Osteoblast (primary cell): ENCODE measurements around the gene FBXL17. TPM values are rescaled to one million over a fixed set of nuclear protein-coding genes. Genes with fewer than 3 reads are reported as not detected.

ENCODE experiments used
- DNase-seq: peaks from one replicate; pipeline ENCODE4 v3.0.0; 2011; ENCODE audit warnings: low spot score, mixed read lengths; ENCODE audit not compliant: insufficient read length; ENCODE audit errors: missing footprints
- H2AFZ ChIP-seq: 2 replicates; pipeline ENCODE4 v1.6.0; 2011; ENCODE audit warnings: mild to moderate bottlenecking, low read length
- H3K27ac ChIP-seq: 2 replicates; pipeline ENCODE4 v1.5.1; 2011; ENCODE audit warnings: mild to moderate bottlenecking, low read depth, low read length, moderate library complexity
- H3K27me3 ChIP-seq: 2 replicates; pipeline ENCODE4 v1.6.0; 2012; ENCODE audit warnings: mild to moderate bottlenecking, control low read depth, inconsistent platforms, low read length, moderate library complexity; ENCODE audit not compliant: insufficient read depth
- H3K36me3 ChIP-seq: 2 replicates; pipeline ENCODE4 v1.5.1; 2011; ENCODE audit warnings: mild to moderate bottlenecking, low read length, control low read depth, moderate library complexity; ENCODE audit not compliant: insufficient read depth
- H3K4me1 ChIP-seq: 2 replicates; pipeline ENCODE4 v1.5.1; 2011; ENCODE audit warnings: mild to moderate bottlenecking, low read length, control low read depth, moderate library complexity; ENCODE audit not compliant: insufficient read depth
- H3K4me2 ChIP-seq: 2 replicates; pipeline ENCODE4 v1.6.0; 2011; ENCODE audit warnings: mild to moderate bottlenecking, low read length; ENCODE audit not compliant: insufficient read depth
- H3K4me3 ChIP-seq: fragments of 200-600 bp; sonication (generic); 3 replicates; pipeline ENCODE4 v1.5.1; 2012; ENCODE audit warnings: mild to moderate bottlenecking, low read length, inconsistent platforms; ENCODE audit not compliant: insufficient read depth
- H3K79me2 ChIP-seq: 2 replicates; pipeline ENCODE4 v1.6.0; 2012; ENCODE audit warnings: mild to moderate bottlenecking, low read length, control low read depth, inconsistent platforms; ENCODE audit not compliant: insufficient read depth
- H3K9me3 ChIP-seq: 2 replicates; pipeline ENCODE4 v1.5.1; 2011; ENCODE audit warnings: low read depth, low read length, control low read depth
- H4K20me1 ChIP-seq: 2 replicates; pipeline ENCODE4 v1.6.0; 2012; ENCODE audit warnings: mild to moderate bottlenecking, low read length, control low read depth; ENCODE audit not compliant: insufficient read depth
- CTCF ChIP-seq: IDR thresholded peaks from 2 replicates; pipeline ENCODE4 v1.5.1; 2011; ENCODE audit warnings: mild to moderate bottlenecking, low read depth, low read length, moderate library complexity; ENCODE audit errors: extremely low read depth
- total RNA-seq: library from RNA; depleted of rRNA; stranded (reverse); fragments of >200 nt; gene quantifications from 2 replicates; pipeline ENCODE4 v1.2.3, GENCODE V29; 2012

The FBXL17 gene
- total RNA-seq, 1 donor, result 19.5 TPM

- no peaks in the 10 kb centered on the region for H3K36me3 ChIP-seq
- no peak overlapping the region for H3K4me3 ChIP-seq
- no peaks in the 10 kb centered on the region for H3K4me1 ChIP-seq
- H3K9me3 ChIP-seq, result no peaks in the 10 kb centered on the region
- H3K27ac ChIP-seq, result no peak overlapping the region
- H2AFZ ChIP-seq, result no peak overlapping the region
- no peak for DNase-seq
- H3K79me2 ChIP-seq, result no peaks in the 10 kb centered on the region
- no peak overlapping the region for H3K4me2 ChIP-seq
- no peaks in the 10 kb centered on the region for H4K20me1 ChIP-seq
- no peak for TF ChIP-seq CTCF
- H3K27me3 ChIP-seq, result no peaks in the 10 kb centered on the region
Observed at GRCh38 chr5:108271127-108271526, 110.8 kb downstream of the FBXL17 start.

GRCh38 chr5:108266242-108266641 lies 115.7 kb downstream of the FBXL17 start:
- H3K36me3 ChIP-seq, result no peaks in the 10 kb centered on the region
- no peak overlapping the region for H2AFZ ChIP-seq
- no peak overlapping the region for H3K4me2 ChIP-seq
- no peak for TF ChIP-seq CTCF
- no peaks in the 10 kb centered on the region for H3K9me3 ChIP-seq
- no peaks in the 10 kb centered on the region for H3K27me3 ChIP-seq
- H3K4me3 ChIP-seq, result no peak overlapping the region
- H3K4me1 ChIP-seq, result no peaks in the 10 kb centered on the region
- no peak overlapping the region for H3K27ac ChIP-seq
- no peaks in the 10 kb centered on the region for H3K79me2 ChIP-seq
- no peaks in the 10 kb centered on the region for H4K20me1 ChIP-seq
- DNase-seq, result no peak

DNA sequence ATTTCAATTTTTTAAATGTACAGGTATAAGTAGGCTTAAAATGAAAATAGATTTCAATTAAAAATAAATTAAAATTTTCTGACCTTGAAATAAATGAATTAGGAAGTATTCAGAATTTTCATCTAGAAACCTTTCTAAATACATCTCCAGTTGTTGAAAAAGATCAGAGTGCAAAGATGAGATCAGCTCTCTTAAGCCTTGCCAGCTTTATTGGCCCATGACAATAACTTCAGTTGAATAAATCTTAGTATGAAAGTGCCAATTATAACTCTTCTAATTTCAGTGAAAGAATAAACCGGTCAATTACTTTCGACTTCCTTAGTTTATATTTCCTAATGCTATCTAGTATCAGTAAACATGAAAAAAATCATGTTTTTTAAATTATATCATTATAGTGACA lies 117.4 kb downstream of the FBXL17 start:
- DNase-seq, result no peak
- no peaks in the 10 kb centered on the region for H3K79me2 ChIP-seq
- no peak overlapping the region for H3K4me3 ChIP-seq
- TF ChIP-seq CTCF, result no peak
- H3K4me2 ChIP-seq, result no peak overlapping the region
- no peak overlapping the region for H2AFZ ChIP-seq
- H4K20me1 ChIP-seq, result no peaks in the 10 kb centered on the region
- H3K27ac ChIP-seq, result no peak overlapping the region
- no peaks in the 10 kb centered on the region for H3K9me3 ChIP-seq
- H3K4me1 ChIP-seq, result peaks cover 4% of the 10 kb centered on the region
- H3K36me3 ChIP-seq, result no peaks in the 10 kb centered on the region
- no peaks in the 10 kb centered on the region for H3K27me3 ChIP-seq

- Histone ChIP-seq H4K20me1 (no peaks in the 10 kb centered on the region), H3K4me3 (no peak overlapping the region), H3K27me3 (no peaks in the 10 kb centered on the region), H3K79me2 (no peaks in the 10 kb centered on the region), H3K4me1 (peaks cover 10% of the 10 kb centered on the region), H3K36me3 (no peaks in the 10 kb centered on the region), H2AFZ (no peak overlapping the region), H3K4me2 (no peak overlapping the region), H3K9me3 (no peaks in the 10 kb centered on the region), H3K27ac (no peak overlapping the region)
- no peak for DNase-seq
- no peak for TF ChIP-seq CTCF
Observed at GRCh38 chr5:108263338-108263737, 118.6 kb downstream of the FBXL17 start.
